Stimulated activated CD4-positive, alpha-beta T cell treated with anti-CD3 and anti-CD28 coated beads, Interleukin-1b, Interleukin-23, amount 100 ng/mL, for 48 hours (primary cell): ENCODE measurements around the gene GPC6.

Experiments
- DNase-seq: peaks from one replicate; pipeline ENCODE4 v3.0.0-alpha.2; 2020

Gene GPC6

DNA sequence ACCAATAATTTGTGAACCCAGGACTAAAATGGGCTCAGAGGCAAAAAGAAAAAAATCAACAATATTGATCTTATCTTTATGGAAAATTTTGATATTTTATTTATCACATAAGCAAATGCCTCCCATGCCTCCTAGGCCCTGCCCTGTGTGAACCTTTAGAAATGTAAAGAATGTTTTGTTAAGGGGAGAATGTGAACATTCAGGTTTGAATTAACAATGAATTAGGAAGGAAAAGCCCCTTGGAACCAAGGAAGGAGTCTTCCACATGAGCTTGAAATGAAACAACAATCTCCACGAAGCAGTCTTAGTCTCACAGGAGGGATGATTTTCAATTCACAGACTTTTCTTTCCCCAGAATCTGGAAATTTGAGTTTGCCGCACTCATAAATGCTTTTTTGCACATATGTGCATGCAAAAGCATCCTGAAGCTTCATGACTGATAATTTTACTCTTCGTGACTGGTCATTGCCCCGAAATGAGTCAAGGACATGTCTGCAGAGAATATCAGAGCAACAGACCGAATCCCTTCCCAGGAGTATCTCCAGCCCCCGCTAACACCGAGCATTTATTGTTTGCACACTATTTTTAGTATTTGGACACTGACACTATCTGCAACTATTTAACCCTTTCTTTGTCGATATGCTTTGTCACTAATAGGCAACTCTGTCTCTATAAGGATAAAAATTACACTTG is 1117.7 kb downstream of the GPC6 start:
- DNase-seq = no peak

DNA sequence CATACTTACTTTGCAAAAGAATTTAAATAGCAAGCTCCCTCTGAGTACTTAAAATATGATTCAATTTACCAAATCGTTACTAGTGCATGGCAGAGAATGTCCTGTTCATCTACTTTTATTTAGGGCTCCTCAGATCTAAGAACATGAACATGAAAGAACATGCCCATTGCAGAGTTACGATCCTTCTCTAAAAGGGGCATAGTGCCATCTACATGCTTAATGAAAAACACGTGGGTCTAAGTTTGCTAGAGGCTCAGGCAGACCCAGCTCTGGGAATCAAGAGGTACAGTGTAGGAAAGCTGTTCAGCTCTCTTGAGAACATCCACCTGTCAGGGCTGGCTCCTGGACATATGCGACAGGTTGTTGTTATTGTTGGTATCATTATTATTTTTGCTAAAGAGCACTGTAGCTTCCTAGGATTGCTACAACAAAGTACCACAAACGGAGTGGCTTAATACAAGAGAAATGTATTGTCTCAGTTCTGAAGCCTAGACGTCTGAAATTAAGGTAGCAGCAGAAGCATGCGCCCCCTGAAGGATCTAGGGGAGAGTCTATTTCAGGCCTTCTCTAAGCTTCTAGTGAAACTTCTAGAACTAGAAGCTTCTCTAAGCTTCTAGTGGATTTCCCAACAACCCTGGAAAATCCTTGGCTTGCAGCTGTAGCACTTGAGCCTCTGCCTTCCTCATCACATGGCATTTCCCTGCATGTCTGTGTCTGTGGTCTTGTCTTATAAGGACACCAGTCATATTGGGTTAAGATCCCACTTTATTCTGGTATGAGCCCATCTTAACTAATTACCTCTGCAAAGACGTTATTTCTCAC is 1119.0 kb downstream of the GPC6 start:
- DNase-seq = no peak

DNA sequence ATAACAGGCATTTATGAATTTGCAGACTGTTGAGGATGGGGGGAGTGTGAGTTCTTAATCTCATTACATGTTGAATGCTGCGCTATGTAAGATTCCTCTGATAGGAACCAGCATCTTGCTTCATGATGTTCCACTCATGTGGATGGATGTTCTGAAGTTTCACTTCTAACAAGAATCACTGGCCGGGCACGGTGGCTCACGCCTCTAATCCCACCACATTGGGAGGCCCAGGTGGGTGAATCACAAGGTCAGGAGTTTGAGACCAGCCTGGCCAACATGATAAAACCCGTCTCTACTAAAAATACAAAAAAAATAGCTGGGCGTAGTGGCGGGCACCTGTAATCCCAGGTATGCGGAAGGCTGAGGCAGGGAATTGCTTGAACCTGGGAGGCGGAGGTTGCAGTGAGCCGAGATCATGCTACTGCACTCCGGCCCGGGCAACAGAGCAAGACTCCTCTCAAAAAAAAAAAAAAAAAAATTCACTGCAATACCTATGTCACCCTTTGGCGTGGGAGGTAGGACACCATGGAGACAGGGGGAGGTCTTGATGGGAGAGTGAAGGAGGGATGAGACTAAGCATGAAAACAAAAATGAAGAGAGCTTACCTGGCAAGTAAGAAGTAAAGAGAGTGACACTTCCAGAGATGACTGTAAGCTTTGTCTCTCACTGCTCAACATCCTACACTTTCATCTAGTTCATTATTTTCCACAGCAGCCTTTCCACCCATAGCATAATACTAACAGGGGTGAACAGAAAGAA is 1119.8 kb downstream of the GPC6 start:
- DNase-seq = peak; percentile 55

DNA sequence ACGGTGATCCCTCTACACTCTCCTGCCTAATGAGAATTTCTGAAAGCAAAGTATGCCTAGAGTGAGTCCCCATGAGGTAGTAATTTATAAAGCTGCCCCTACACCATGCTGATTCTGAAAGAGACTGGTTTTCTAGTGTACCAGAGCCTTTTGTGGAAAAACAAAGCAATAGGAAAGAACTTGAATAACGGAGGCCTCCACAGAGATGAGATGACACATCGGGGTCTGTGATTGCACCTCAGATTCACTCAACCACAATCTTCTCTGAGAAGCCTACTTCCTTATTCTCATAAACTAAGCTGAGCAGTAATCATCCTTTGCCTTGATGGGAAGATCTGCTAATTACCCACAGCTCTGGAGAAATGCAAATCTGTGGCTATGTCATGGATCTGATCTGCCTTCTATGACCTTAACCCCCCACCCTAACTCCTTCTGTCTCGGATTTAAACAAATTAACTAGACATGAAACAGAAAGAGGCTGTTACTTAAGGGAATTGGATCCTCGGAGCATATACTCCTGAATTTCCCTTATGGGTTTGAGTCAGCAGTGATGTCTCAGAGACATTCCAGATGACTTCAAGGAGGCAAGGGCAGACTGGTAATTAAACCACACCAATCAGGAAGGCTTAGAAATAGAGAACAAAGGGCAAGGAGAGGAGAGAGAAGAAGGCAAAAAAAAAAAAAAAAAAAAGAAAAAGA is 1124.8 kb downstream of the GPC6 start:
- peak; percentile 57 for DNase-seq

DNA sequence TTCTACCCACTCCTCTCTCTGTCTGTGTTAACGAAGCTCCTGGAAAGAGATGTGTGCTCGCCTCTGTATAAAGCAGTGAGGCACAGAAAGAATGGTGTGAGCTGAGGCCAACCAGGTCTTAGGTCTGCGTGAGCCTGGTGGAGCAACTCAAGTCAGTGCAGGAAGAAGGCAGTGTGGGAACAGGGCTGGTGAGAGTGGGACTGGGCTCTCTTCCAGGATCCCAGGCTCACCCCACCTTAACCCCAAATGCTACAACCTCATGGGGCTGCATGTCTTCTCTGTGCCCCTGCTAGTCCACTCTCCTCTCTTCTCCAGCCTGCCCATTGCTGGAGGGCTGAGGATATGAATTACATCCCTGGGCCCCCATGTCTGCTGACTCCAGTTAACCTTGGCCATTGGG is 1125.5 kb downstream of the GPC6 start:
- DNase-seq = no peak

DNA sequence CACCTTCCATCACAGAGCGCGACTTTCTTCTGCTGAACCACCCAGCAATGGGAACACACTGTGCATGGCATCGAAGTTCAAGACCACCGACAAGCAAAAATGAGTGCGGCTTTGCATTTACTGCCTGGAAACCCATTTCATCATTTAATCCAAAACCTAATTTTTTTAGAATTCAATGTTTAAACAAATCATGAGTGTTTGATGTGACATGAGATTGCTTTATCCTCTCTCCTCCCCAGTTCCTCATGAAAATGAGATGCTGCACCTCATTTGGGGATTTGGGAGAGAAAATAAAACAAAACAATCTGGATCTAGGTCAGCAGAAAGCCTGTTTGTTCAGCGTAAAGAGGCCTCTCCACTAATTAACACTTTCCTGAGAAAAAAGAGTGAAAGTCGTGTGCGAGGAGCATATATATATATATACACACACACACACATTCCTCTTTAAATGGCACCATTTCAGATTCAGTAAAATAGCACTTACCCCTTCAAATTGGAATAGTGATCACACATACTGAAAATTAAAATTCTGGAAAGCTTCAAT is 1126.6 kb downstream of the GPC6 start:
- DNase-seq = no peak

DNA sequence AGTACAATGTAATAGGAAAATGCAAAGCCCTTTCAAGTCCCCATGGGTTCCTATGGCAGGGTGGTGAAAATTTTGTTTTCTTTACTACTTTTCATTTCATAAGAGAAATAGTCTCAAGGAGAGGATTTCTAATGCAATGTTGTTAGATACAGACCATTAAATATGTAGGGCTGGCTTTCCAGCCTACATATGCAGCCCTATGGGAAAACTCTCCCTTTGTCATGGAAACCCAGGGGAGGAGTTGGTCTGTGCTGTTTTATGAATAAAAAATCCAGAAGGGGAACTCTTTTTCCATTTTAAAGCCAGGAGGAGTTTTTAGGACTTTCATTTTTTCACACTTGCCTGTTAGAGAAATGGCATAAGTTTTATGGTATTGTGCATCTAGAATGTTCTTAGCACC is 1133.3 kb downstream of the GPC6 start:
- DNase-seq = no peak

DNA sequence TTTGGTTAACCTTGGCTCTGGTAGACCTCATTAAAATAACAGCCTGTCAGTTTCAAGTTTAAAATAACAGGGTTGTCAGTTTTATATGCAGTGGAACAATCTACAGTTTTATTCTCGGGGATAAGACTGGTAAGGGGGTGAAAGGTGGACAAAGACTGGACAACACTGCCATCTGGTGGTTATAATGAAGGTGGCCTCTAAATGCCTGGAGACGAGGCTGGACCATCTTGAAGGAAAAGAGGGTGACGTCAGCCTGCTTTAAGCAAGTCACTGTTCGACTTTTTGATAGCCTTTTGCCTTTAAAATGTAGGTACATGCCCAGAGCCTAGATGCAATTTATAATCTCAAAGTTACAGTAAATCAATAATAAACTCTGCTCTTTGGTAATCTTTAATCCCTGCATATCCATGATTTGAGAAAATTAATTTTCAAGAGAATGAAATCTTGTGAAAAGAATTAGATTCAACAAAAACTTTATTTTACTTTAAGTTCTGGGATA is 1135.9 kb downstream of the GPC6 start:
- DNase-seq = peak; percentile 80

DNA sequence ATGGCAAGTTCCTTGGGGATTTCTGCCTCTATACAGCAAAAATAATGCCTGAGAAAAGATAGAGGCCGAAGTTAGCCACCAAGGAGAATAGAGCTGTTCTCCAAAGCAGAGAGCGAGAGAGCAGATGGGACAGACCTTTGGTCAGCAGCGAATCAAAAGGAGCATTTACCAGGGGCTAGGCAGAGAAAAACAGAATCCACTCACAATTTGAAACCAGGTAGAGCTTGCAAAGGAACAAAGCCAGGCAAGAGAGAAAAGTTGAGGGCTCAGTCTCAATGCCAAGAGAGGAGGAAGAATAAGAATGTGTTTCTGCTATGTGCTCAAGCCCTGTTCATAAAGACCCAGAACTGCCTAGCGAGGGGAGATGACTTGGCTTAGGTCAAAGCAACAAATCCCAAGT is 1140.1 kb downstream of the GPC6 start:
- DNase-seq = no peak

DNA sequence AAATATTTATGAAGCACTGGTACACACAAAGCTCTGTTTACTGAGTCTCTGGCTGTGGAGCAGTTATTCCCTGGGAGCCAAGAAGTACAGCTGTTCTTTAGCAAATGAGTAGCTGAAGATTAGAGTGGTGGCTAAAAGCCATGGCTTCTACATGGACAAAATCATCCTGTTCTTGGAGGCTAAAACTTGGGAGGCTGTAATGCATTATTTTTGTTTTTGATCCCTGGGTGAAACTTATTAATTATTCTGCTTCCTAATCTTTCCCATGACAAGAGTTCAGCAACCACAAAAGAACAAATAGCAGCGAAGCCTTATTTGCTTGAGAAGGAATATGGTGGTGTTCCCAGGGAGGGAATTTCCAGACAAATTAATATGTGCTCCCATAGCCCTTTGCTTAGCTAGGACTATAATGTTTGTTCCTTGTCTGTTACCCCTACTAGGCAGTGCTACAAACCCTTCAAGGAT is 1143.4 kb downstream of the GPC6 start:
- DNase-seq = no peak

DNA sequence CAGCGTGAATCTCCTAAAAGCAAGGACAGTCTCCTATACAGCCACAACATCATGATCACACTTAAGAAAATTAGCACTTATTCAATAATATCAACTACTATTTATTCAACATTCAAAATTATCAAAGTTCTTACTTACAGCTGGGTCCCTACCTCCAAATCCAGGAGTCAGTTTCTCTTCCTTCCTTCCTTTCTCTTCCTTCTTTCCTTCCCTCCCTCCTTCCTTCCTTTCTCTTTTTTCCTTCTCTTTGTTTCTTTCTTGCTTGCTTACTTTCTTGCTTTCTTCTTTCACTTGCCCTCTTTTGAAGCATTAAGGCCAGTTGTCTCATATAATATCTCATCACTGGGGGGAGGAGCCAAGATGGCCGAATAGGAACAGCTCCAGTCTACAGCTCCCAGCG is 1145.2 kb downstream of the GPC6 start:
- no peak for DNase-seq

DNA sequence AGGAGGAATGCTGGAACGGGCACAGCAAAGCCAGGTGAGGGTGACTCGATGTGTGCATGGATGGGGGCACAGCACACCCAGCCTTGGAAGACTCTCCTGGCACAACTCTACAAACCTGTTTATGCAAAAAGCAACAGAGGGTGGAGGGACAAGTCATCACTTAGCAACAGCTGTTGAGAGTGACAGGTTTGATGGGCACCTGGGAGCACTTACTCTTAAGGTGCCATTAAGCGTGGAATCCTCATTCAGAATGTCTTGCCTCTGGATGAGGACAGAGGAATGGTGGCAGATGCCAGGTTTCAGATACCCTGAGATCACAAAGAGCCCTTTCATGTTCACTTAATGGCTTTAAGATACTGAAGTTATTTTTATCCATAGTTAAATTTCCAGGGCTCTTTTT is 1155.9 kb downstream of the GPC6 start:
- no peak for DNase-seq

DNA sequence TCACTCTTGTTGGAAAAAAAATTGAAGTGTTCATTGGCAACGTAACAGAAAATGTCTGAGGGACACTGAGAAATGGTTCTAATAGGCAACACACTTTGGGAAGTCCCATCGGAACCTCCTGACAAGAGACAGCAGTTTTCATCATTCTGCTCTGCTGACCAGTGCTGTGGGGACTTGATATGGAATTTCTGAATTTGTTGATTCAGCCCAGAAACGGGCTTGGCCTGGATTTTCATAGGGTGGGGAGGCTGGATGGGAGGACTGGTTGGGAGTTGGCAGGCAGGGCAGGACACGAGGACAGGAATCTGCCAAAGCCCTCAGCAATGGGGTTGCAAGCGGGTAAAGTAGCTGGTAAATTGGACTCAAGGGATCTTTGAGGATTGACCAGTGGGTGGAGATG is 1156.4 kb downstream of the GPC6 start:
- DNase-seq = no peak

DNA sequence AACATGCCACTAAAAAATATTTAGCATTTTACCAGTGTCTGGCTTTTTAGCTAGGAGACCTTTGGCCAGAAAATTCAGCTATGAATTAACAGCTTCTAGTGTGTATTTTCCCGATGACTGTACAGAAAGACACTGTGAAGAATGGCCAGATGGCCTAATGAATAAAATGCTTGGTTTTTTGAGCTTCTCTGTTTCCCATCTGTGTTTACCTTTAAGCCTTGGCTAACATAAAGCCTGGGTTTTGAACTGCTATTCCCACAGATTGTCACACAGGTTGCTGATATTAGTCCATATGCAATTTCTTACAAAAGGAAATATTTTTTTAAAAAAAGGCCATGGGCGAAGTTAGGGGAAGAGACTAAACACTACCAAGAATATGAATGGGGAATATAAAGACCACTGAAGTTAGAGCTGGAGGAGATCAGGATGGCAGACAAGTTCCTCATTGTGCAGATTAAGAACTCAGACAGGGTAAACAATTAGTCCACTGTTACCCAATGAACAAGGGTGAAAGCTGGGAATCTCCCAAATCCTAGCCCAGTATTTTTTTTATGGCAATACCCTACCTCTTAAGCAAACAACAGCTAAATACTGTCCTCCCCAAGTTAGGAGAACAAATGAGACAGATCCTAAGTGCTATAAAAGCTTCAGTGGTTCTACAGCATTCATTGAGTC is 1157.8 kb downstream of the GPC6 start:
- no peak for DNase-seq

DNA sequence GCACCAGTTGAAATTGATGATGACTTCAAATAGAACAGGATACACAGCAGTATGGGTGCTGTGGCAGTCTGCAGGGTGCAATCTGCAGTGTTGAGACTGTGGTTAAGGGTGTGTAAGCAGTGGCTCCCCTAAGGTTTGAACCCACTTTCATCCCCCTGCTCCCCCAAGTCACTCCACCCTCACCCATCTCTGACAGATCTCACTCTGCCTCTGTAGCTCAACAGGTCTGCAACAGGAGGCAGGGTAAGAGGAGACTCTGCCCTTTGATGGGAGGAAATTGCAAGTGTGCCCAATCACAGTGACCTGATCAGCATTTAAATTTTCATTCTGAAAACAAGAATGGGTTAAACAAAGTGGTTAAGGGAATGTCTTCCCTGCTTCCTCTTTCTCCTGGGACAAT is 1160.4 kb downstream of the GPC6 start:
- DNase-seq = no peak

DNA sequence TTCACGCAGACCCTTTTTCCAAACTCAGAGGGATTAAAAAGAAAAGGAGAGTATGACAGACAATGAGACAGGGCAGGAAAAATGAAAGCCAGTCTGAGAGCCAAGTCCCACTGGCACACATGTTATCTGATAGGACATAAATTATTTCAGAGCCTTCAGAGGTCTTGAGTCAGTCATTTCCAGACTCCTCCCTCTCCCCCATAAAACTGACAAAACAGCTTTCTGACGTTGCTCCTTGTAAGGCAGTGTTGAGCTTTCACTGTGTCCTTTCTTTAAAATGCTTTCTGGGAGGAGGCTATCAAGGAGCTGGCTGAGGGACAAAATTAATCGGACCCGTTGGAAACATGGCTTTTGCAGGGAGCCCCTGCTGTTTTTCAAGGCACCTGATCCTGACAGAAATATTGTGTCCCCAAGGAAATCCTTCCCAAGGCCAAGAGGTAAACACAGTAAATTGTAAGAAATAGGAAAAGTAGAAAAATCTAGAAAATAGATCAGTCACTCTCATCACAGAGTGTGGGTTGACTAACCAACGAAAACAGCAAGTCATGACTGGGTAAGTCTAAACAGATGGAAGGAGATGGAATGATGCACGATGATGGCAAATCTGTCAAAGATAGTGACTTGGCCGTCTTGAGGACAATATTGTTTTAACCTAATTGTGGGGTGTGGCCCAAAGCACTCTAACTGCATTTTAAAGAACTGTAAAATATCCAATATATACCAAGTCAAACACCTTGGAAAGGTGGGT is 1163.2 kb downstream of the GPC6 start:
- no peak for DNase-seq

DNA sequence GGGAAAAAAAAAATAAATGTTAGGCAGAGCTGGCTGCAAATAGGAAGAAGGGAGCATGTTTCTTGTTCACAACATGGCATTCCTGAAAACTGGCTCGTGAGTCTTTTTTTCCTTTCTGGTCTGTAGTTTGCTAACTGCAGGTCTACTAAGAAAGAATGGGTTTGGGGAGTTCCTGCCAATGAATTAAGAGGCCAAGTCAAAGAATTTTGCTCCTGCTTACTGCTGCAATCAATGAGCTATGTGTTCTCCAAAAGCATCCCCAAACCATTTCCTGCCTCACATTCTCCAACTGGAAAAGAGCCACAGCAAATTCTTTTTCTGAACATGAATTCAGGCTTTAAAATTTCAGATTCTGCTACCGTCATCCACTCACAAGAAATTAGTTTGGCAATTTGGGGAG is 1164.3 kb downstream of the GPC6 start:
- no peak for DNase-seq

DNA sequence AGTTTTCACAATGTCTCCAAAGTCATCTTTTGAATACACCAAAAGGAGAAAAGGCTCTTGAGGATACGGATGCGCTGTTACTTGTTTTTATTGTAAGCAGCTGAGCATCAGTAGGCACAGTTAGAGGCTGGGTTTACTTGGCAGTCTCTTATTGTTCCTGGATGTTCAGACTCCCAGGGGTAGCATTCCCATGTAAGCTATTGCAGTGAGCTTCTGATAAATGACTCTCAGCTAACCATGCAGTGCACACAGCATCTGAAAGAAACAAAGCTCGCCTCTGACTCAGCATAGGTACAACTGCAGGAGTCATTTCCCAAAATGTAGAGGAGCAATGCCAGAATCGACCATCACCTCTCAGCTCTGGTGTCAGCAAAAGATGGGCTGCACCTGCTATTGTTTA is 1168.1 kb downstream of the GPC6 start:
- DNase-seq = no peak

DNA sequence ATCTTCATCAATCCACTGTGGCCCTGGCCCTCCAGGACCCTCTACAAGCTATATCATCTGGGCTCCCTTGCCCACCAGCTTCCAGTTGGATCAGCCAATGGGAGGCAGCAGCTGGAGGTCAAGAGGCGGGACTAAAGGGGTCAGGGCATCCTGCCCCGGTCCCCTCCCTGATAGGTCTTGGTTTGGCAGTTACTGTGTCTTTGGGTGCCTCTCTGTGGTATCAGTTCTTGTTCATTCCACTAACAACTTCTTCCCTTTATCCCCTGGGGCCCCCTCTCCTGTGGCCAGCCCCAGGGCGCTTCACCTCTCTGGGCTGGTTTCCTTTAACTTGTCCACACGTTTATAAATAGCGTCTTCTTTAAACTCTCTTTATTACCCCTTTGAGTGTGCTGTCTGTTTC is 1169.3 kb downstream of the GPC6 start:
- no peak for DNase-seq

DNA sequence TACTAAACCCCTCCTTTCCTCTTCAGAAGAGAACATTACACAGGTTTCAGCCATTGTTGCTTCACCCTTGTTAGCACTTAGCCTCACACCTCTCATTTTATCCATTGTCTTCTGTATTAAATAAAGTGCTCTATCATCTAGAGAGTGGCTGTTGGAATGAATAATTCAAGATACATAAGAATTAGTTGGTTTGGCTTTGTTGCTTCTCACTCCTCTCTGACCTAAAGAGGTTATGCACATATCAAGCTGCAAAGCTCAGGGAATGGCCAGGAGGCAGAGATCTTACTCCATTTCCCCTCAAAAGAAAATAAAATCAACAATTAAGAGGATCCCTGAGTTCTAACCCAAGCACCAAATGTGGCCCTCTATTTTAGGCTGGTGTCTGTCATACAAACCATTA is 1173.2 kb downstream of the GPC6 start:
- no peak for DNase-seq

DNA sequence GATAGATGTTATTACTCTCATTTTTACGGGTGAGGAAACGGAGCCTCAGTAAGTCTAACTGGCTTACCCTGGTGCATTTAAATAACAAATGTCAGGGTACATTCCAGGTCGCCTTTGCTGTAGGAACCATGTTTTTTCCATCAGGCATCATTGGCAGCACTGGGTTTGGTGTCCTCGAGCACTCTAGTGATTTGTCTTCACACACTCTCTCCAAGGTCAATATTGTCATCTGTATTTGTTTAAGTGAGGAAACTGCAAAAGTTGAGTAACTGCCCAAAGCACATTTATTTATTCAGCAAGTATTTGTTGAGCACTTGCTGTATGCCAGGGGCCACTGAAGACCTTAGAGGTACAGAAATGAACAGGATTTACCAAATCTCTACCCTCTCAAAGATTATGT is 1174.3 kb downstream of the GPC6 start:
- no peak for DNase-seq
